ENCODE data around the gene FEM1C.

The FEM1C gene

GRCh38 chr5:115472271-115473025, 72.1 kb downstream of the FEM1C start:
- no peak for DNase-seq

- no peak for DNase-seq
Observed at GRCh38 chr5:115471345-115472063, 73.1 kb downstream of the FEM1C start.

- DNase-seq = no peak
Observed at GRCh38 chr5:115470921-115471320, 73.7 kb downstream of the FEM1C start.

Data from stimulated activated CD4-positive, alpha-beta T cell treated with anti-CD3 and anti-CD28 coated beads, Interleukin-1b, Interleukin-23, amount 100 ng/mL, for 48 hours (primary cell).